Endodermal cell (in vitro differentiated cells): Measurements from ENCODE around the gene RBMS2. TPM values are rescaled to one million over a fixed set of nuclear protein-coding genes. Genes with fewer than 3 reads are reported as not detected.
A peak's percentile ranks its signal among the peaks of the same experiment; 100 is the strongest.

Experiments used
- DNase-seq: peaks from one replicate; pipeline ENCODE4 v3.0.0-alpha.2; 2017
- H3K27ac ChIP-seq: 2 replicates; pipeline ENCODE4 v1.5.1; 2013; ENCODE audit warnings: mild to moderate bottlenecking, low read depth, low read length, moderate library complexity
- H3K27me3 ChIP-seq: 2 replicates; pipeline ENCODE4 v1.6.1; 2013; ENCODE audit warnings: mild to moderate bottlenecking, low read length, moderate library complexity; ENCODE audit not compliant: insufficient read depth, control insufficient read depth, poor library complexity, severe bottlenecking
- H3K36me3 ChIP-seq: 2 replicates; pipeline ENCODE4 v1.7.0; 2013; ENCODE audit warnings: mild to moderate bottlenecking, low read length, moderate library complexity; ENCODE audit not compliant: control insufficient read depth, insufficient read depth
- H3K4me1 ChIP-seq: one replicate; pipeline ENCODE4 v1.7.0; 2013; ENCODE audit warnings: low read length; ENCODE audit not compliant: control insufficient read depth, insufficient read depth
- H3K4me3 ChIP-seq: 2 replicates; pipeline ENCODE4 v1.5.1; 2013; ENCODE audit warnings: mild to moderate bottlenecking, low read length, moderate library complexity
- H3K9ac ChIP-seq: 2 replicates; pipeline ENCODE4 v1.6.1; 2013; ENCODE audit warnings: mild to moderate bottlenecking, low read length, moderate library complexity; ENCODE audit not compliant: poor library complexity, severe bottlenecking; ENCODE audit errors: extremely low read depth
- H3K9me3 ChIP-seq: 2 replicates; pipeline ENCODE4 v1.6.1; 2013; ENCODE audit warnings: mild to moderate bottlenecking, low read length, moderate library complexity; ENCODE audit not compliant: control insufficient read depth
- H3K27ac Mint-ChIP-seq: 2 replicates; pipeline ENCODE4 v1.8.0; 2020; ENCODE audit warnings: mixed read lengths
- H3K27me3 Mint-ChIP-seq: 2 replicates; pipeline ENCODE4 v1.8.0; 2021; ENCODE audit warnings: mild to moderate bottlenecking, mixed read lengths; ENCODE audit not compliant: insufficient read depth
- H3K36me3 Mint-ChIP-seq: 2 replicates; pipeline ENCODE4 v1.8.0; 2020; ENCODE audit warnings: low read depth, mixed read lengths
- H3K4me1 Mint-ChIP-seq: 2 replicates; pipeline ENCODE4 v1.8.0; 2020; ENCODE audit warnings: mixed read lengths
- H3K4me3 Mint-ChIP-seq: 2 replicates; pipeline ENCODE4 v1.8.0; 2020; ENCODE audit warnings: mild to moderate bottlenecking, moderate library complexity, mixed read lengths
- H3K9me3 Mint-ChIP-seq: 2 replicates; pipeline ENCODE4 v1.8.0; 2020; ENCODE audit warnings: mild to moderate bottlenecking, mixed read lengths
- WGBS, 2 experiments: methylation state at CpG; one replicate each; pipeline versions ENCODE4 v1.1.5 to v1.1.7; 2013; ENCODE audit warnings: missing lambda C conversion rate in 2 of 2, mixed read lengths in 1 of 2; ENCODE audit not compliant: insufficient coverage in 1 of 2, insufficient read length in 1 of 2; 5-methylcytosine and 5-hydroxymethylcytosine counted together
- total RNA-seq, 2 donors: library from RNA; stranded (reverse); fragmentation: NEBNext Ultra II Directional in 1 of 2; extraction: Animal tissue kit (Norgen Biotek cat#: 25700) in 1 of 2; gene quantifications; 2 replicates in 1 of 2; 3 replicates in 1 of 2; pipeline ENCODE4 v1.2.1, GENCODE V29; 2021
- TF ChIP-seq, protein P1 (sequence below): fragments of 200-600 bp; sonication (generic); conservative IDR thresholded peaks from 2 replicates; pipeline ENCODE4 v1.5.0; 2021; ENCODE audit warnings: antibody characterized with exemption, mild to moderate bottlenecking

Gene RBMS2
- total RNA-seq, 2 donors from 2014 or later, result 26.3 to 33.8 TPM

DNA sequence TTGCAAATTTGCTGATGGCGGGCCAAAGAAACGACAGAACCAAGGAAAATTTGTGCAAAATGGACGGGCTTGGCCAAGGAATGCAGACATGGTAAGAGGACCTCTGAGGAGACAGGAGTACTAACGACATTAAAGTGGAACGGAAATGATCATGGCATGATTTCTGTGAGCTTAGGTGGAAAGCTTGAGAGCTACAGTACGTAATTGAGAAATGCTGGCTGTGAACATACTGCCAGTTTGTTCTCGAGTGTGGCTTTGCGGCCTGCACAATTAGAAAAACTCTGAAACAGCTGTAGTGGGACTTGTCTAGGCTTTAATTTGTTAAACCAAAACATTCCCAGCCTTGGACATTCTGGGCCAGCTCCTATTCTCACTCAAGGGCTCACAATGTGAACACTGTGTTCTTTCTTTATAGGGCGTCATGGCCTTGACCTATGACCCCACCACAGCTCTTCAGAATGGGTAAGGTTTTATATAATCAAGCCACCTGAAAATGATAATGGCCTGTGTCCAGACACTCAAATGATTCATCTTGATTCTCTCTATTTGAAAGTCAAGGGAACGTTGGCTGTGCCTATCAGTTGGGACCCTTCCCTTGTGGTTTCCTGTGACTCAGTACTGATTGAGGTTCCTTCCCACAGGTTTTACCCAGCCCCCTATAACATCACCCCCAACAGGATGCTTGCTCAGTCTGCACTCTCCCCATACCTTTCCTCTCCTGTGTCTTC is 60.0 kb downstream of the RBMS2 start:
- peaks cover 29% of the 10 kb centered on the region for H3K36me3 ChIP-seq
- no peak overlapping the region for H3K9ac ChIP-seq
- no peaks in the 10 kb centered on the region for H3K9me3 Mint-ChIP-seq
- no peaks in the 10 kb centered on the region for H3K27me3 Mint-ChIP-seq
- peaks cover 3% of the 10 kb centered on the region for H3K4me1 Mint-ChIP-seq
- TF ChIP-seq, protein P1, sequence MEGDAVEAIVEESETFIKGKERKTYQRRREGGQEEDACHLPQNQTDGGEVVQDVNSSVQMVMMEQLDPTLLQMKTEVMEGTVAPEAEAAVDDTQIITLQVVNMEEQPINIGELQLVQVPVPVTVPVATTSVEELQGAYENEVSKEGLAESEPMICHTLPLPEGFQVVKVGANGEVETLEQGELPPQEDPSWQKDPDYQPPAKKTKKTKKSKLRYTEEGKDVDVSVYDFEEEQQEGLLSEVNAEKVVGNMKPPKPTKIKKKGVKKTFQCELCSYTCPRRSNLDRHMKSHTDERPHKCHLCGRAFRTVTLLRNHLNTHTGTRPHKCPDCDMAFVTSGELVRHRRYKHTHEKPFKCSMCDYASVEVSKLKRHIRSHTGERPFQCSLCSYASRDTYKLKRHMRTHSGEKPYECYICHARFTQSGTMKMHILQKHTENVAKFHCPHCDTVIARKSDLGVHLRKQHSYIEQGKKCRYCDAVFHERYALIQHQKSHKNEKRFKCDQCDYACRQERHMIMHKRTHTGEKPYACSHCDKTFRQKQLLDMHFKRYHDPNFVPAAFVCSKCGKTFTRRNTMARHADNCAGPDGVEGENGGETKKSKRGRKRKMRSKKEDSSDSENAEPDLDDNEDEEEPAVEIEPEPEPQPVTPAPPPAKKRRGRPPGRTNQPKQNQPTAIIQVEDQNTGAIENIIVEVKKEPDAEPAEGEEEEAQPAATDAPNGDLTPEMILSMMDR, result no peak
- H3K27ac ChIP-seq, result no peak overlapping the region
- H3K9me3 ChIP-seq, result no peaks in the 10 kb centered on the region
- no peak overlapping the region for H3K4me3 Mint-ChIP-seq
- no peaks in the 10 kb centered on the region for H3K27me3 ChIP-seq
- peaks cover 27% of the 10 kb centered on the region for H3K36me3 Mint-ChIP-seq
- H3K4me1 ChIP-seq, result no peaks in the 10 kb centered on the region
- H3K4me3 ChIP-seq, result no peak overlapping the region
- WGBS, 2 experiments, result 93 to 97% methylated on average over 9 to 10 of the region's 10 CpGs
- peak overlapping the region; percentile 56 for H3K27ac Mint-ChIP-seq
- DNase-seq, result no peak

- Mint-ChIP-seq H3K27ac (no peak overlapping the region), H3K9me3 (no peaks in the 10 kb centered on the region), H3K4me3 (no peak overlapping the region), H3K27me3 (no peaks in the 10 kb centered on the region), H3K4me1 (peaks cover 4% of the 10 kb centered on the region), H3K36me3 (peaks cover 48% of the 10 kb centered on the region)
- H3K27me3 ChIP-seq, result no peaks in the 10 kb centered on the region
- peaks cover 30% of the 10 kb centered on the region for H3K36me3 ChIP-seq
- no peak for DNase-seq
- no peak overlapping the region for H3K27ac ChIP-seq
- H3K4me1 ChIP-seq, result no peaks in the 10 kb centered on the region
- no peak overlapping the region for H3K9ac ChIP-seq
- no peak overlapping the region for H3K4me3 ChIP-seq
- WGBS, 2 experiments, result 95% methylated on average over 4 of the region's 4 CpGs; no CpG with 5 or more reads in 1 of the 2 experiments
- H3K9me3 ChIP-seq, result no peaks in the 10 kb centered on the region
- TF ChIP-seq, protein P1, result no peak
Observed at GRCh38 chr12:56585098-56585497, 63.5 kb downstream of the RBMS2 start.

DNA sequence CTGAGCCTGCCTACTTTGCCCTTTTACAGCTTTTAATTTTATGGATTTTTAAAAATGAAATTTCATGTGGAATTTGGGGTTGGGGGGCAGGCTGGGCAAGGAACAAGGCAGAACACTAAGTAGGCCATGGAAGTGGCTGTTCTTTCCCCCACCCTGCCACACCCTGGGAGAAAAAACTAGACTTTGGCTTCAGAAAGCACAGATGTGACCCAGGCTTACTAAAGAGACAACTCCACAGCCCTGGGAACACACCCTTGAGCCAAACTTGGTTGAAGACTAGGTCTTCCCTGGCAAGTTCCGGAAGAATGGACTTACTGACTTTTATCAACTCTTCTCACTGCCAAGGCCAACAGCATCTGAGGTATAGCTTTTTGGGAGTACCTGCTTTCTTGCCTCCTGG is 68.2 kb downstream of the RBMS2 start:
- WGBS, 2 experiments, result 92 to 93% methylated on average over 1 of the region's 1 CpG
- H3K9me3 ChIP-seq, result no peaks in the 10 kb centered on the region
- H3K27ac ChIP-seq, result no peak overlapping the region
- peak overlapping the region; percentile 61 for H3K27ac Mint-ChIP-seq
- H3K4me1 Mint-ChIP-seq, result peaks cover 10% of the 10 kb centered on the region
- peaks cover 20% of the 10 kb centered on the region for H3K36me3 ChIP-seq
- TF ChIP-seq, protein P1, result no peak
- no peak overlapping the region for H3K4me3 Mint-ChIP-seq
- no peaks in the 10 kb centered on the region for H3K27me3 ChIP-seq
- peaks cover 43% of the 10 kb centered on the region for H3K36me3 Mint-ChIP-seq
- no peak for DNase-seq
- H3K27me3 Mint-ChIP-seq, result no peaks in the 10 kb centered on the region
- H3K9ac ChIP-seq, result no peak overlapping the region
- H3K4me3 ChIP-seq, result no peak overlapping the region
- H3K4me1 ChIP-seq, result no peaks in the 10 kb centered on the region
- no peaks in the 10 kb centered on the region for H3K9me3 Mint-ChIP-seq
